Caco-2 (cell line): ENCODE measurements around the gene SESN2. TPM values are rescaled to one million over a fixed set of nuclear protein-coding genes. Genes with fewer than 3 reads are reported as not detected.

Experiments
- BruUV-seq: library from RNA; stranded (reverse); fragments of 400-500 nt; replicated peaks from 2 replicates; lab custom pipeline; 2021; lab: Mats Ljungman, UMichigan
- CTCF ChIA-PET: fragments of 300-600 bp; sonication (Branson Sonifier 250); formaldehyde crosslinking; loops from one replicate; lab custom pipeline; 2022; ENCODE audit warnings: antibody characterized with exemption; lab: Charles Lee
- POLR2A ChIA-PET: fragments of 300-600 bp; sonication (Branson Sonifier 250); formaldehyde crosslinking; loops from one replicate; lab custom pipeline; 2022; ENCODE audit warnings: antibody characterized with exemption; lab: Charles Lee
- DNase-seq, 2 experiments: peaks; one replicate each; pipeline versions ENCODE4 v3.0.0 to v3.0.0-alpha.2; 2020 to 2022
- H3K27me3 ChIP-seq: replicated peaks from 2 replicates; pipeline ENCODE4 v1.6.0; 2011; ENCODE audit warnings: low read length; ENCODE audit not compliant: control insufficient read depth, insufficient read depth
- H3K36me3 ChIP-seq: 2 replicates; pipeline ENCODE4 v1.5.1; 2011; ENCODE audit warnings: low read length; ENCODE audit not compliant: control insufficient read depth, insufficient read depth
- H3K4me1 ChIP-seq: fragments of 250-450 bp; sonication (Bioruptor Pico); 2 replicates; pipeline ENCODE4 v1.5.1; 2020; ENCODE audit warnings: mild to moderate bottlenecking
- H3K4me3 ChIP-seq: 2 replicates; pipeline ENCODE4 v1.5.1; 2011; ENCODE audit warnings: low read depth, mild to moderate bottlenecking, control low read depth, low read length
- H3K9me3 ChIP-seq: fragments of 250-450 bp; sonication (Bioruptor Pico); 2 replicates; pipeline ENCODE4 v1.5.1; 2020; ENCODE audit warnings: mild to moderate bottlenecking, moderate library complexity
- H3K27ac Mint-ChIP-seq: one replicate; pipeline ENCODE4 v1.8.0; 2022; ENCODE audit warnings: mixed read lengths; ENCODE audit not compliant: unreplicated experiment
- H3K27me3 Mint-ChIP-seq: one replicate; pipeline ENCODE4 v1.8.0; 2022; ENCODE audit warnings: mixed read lengths; ENCODE audit not compliant: insufficient read depth, unreplicated experiment
- H3K36me3 Mint-ChIP-seq: one replicate; pipeline ENCODE4 v1.8.0; 2022; ENCODE audit warnings: mild to moderate bottlenecking, mixed read lengths; ENCODE audit not compliant: insufficient read depth, unreplicated experiment
- H3K4me1 Mint-ChIP-seq: one replicate; pipeline ENCODE4 v1.8.0; 2022; ENCODE audit warnings: low read depth, mixed read lengths; ENCODE audit not compliant: unreplicated experiment
- H3K4me3 Mint-ChIP-seq: one replicate; pipeline ENCODE4 v1.8.0; 2022; ENCODE audit warnings: mild to moderate bottlenecking, moderate library complexity, mixed read lengths; ENCODE audit not compliant: unreplicated experiment
- H3K9me3 Mint-ChIP-seq: one replicate; pipeline ENCODE4 v1.8.0; 2022; ENCODE audit warnings: mixed read lengths; ENCODE audit not compliant: unreplicated experiment
- intact Hi-C: fragments of 100-400 bp; cut with micrococcal nuclease; formaldehyde crosslinking; loops from one replicate; pipeline ENCODE4 v1.10.0; 2022; ENCODE audit not compliant: unreplicated experiment
- total RNA-seq: library from RNA; stranded (reverse); gene quantifications from 2 replicates; pipeline ENCODE4 v1.2.3, GENCODE V29; 2022
- TF ChIP-seq, protein P1 (sequence below), 2 experiments: fragments of 200-600 bp in 1 of 2; IDR thresholded peaks; 1 replicate in 1 of 2; 2 replicates in 1 of 2; pipeline versions ENCODE4 v1.5.1 to v1.8.0; 2011 to 2022; ENCODE audit warnings: antibody characterized with exemption in 1 of 2, control low read depth in 1 of 2, inconsistent platforms in 1 of 2, low read depth in 1 of 2, low read length in 1 of 2, mild to moderate bottlenecking in 1 of 2, moderate library complexity in 1 of 2; ENCODE audit not compliant: insufficient read depth in 1 of 2, severe bottlenecking in 1 of 2, unreplicated experiment in 1 of 2

SESN2 gene
- total RNA-seq, 1 experiment from 2014 or later: 34.5 TPM

- Mint-ChIP-seq H3K9me3 (no peaks in the 10 kb centered on the region), H3K27me3 (no peaks in the 10 kb centered on the region), H3K4me1 (no peaks in the 10 kb centered on the region), H3K36me3 (peaks cover 29% of the 10 kb centered on the region), H3K4me3 (no peak overlapping the region), H3K27ac (no peak overlapping the region)
- no peak overlapping the region for H3K4me3 ChIP-seq
- H3K36me3 ChIP-seq: no peaks in the 10 kb centered on the region
- ChIA-PET CTCF (no interaction called here), POLR2A (no interaction called here)
- no peak for DNase-seq
- H3K9me3 ChIP-seq: no peaks in the 10 kb centered on the region
- H3K4me1 ChIP-seq: no peaks in the 10 kb centered on the region
- no TSS peak for BruUV-seq
- intact Hi-C loops: no loop called here
- H3K27me3 ChIP-seq: no peaks in the 10 kb centered on the region
- TF ChIP-seq, protein P1, sequence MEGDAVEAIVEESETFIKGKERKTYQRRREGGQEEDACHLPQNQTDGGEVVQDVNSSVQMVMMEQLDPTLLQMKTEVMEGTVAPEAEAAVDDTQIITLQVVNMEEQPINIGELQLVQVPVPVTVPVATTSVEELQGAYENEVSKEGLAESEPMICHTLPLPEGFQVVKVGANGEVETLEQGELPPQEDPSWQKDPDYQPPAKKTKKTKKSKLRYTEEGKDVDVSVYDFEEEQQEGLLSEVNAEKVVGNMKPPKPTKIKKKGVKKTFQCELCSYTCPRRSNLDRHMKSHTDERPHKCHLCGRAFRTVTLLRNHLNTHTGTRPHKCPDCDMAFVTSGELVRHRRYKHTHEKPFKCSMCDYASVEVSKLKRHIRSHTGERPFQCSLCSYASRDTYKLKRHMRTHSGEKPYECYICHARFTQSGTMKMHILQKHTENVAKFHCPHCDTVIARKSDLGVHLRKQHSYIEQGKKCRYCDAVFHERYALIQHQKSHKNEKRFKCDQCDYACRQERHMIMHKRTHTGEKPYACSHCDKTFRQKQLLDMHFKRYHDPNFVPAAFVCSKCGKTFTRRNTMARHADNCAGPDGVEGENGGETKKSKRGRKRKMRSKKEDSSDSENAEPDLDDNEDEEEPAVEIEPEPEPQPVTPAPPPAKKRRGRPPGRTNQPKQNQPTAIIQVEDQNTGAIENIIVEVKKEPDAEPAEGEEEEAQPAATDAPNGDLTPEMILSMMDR (IDR thresholded peaks at IDR 0.05; ENCODE audit: insufficient read depth in 1 of 2, low read depth in 1 of 2, low read length in 1 of 2, severe bottlenecking in 1 of 2, unreplicated experiment in 1 of 2): no peak
These were observed 7.6 kb downstream of the SESN2 start for GRCh38 chr1:28266920-28267322.

GRCh38 chr1:28267633-28268032, 8.3 kb downstream of the SESN2 start:
- Histone ChIP-seq H3K4me3 (no peak overlapping the region), H3K4me1 (no peaks in the 10 kb centered on the region), H3K9me3 (no peaks in the 10 kb centered on the region), H3K27me3 (no peaks in the 10 kb centered on the region), H3K36me3 (no peaks in the 10 kb centered on the region)
- ChIA-PET POLR2A (no interaction called here), CTCF (no interaction called here)
- Mint-ChIP-seq H3K27ac (no peak overlapping the region), H3K27me3 (no peaks in the 10 kb centered on the region), H3K9me3 (no peaks in the 10 kb centered on the region), H3K36me3 (peaks cover 26% of the 10 kb centered on the region), H3K4me3 (no peak overlapping the region), H3K4me1 (no peaks in the 10 kb centered on the region)
- intact Hi-C loops: no loop called here
- TF ChIP-seq, protein P1 (IDR thresholded peaks at IDR 0.05; ENCODE audit: insufficient read depth in 1 of 2, low read depth in 1 of 2, low read length in 1 of 2, severe bottlenecking in 1 of 2, unreplicated experiment in 1 of 2): no peak
- BruUV-seq: no TSS peak
- DNase-seq: no peak

DNA sequence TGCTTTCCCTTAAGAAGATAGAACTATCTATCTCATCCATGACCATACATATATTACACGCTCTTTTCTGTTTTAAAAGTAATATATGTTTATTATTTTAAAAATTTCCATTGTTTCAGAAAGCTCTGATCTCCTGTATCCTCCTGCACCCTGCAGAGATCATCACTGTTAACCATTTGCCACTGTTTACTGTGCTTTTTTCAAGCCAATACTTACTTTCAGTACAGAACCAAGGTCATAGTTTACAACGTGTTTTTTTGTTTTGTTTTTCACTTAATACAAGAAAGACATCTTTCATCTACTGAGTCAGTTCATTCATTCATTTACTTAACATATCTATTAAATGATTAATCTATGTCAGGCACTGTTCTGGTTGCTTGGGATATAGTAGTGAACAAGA, 10.2 kb downstream of the SESN2 start:
- no peak overlapping the region for H3K27ac Mint-ChIP-seq
- no peaks in the 10 kb centered on the region for H3K4me1 Mint-ChIP-seq
- H3K36me3 Mint-ChIP-seq: peaks cover 38% of the 10 kb centered on the region
- H3K9me3 Mint-ChIP-seq: no peaks in the 10 kb centered on the region
- no peaks in the 10 kb centered on the region for H3K36me3 ChIP-seq
- H3K27me3 ChIP-seq: no peaks in the 10 kb centered on the region
- H3K9me3 ChIP-seq: no peaks in the 10 kb centered on the region
- BruUV-seq: no TSS peak
- TF ChIP-seq, protein P1 (IDR thresholded peaks at IDR 0.05; ENCODE audit: insufficient read depth in 1 of 2, low read depth in 1 of 2, low read length in 1 of 2, severe bottlenecking in 1 of 2, unreplicated experiment in 1 of 2): no peak
- no peaks in the 10 kb centered on the region for H3K27me3 Mint-ChIP-seq
- DNase-seq: no peak
- intact Hi-C loops: no loop called here
- ChIA-PET POLR2A (no interaction called here), CTCF (no interaction called here)
- no peaks in the 10 kb centered on the region for H3K4me1 ChIP-seq
- H3K4me3 ChIP-seq: no peak overlapping the region
- H3K4me3 Mint-ChIP-seq: no peak overlapping the region
